Fibroblast of villous mesenchyme (primary cell): ENCODE results near the gene WNT9B. TPM values are rescaled to one million over a fixed set of nuclear protein-coding genes. Genes with fewer than 3 reads are reported as not detected.
A peak's percentile ranks its signal among the peaks of the same experiment; 100 is the strongest.

Source experiments
- DNase-seq: peaks from one replicate; pipeline ENCODE4 v3.0.0-alpha.2; 2010; ENCODE audit warnings: low read depth
- H3K4me3 ChIP-seq: 2 replicates; pipeline ENCODE4 v1.5.1; 2011; ENCODE audit warnings: low read depth, mild to moderate bottlenecking, low read length
- CTCF ChIP-seq: IDR thresholded peaks from 2 replicates; pipeline ENCODE4 v1.5.1; 2012; ENCODE audit warnings: low read depth, mild to moderate bottlenecking, low read length; ENCODE audit not compliant: insufficient read depth
- total RNA-seq: library from RNA; depleted of rRNA; stranded (reverse); fragments of >200 nt; gene quantifications from 2 replicates; pipeline ENCODE4 v1.2.3, GENCODE V29; 2012

Gene WNT9B
- total RNA-seq, 1 donor, result not detected

DNA sequence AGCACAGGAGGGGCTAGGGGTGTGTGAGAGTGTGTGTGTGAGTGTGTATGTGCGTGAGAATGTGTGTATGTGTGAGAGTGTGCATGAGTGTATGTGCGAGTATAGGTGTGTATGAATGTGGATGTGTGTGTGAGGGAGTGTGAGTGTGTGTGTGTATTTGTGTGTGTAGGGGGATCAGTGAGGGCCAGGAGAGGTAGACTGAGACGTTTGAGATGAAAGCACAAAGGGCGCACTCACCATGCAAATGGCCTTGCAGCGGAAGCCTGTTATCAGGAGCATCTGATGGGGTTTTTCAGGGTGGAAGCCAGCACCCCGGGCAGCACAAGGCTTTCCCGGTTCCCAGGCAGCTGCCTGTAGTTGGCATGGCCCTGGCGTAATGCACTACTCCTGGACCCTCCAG, 14.9 kb downstream of the WNT9B start:
- no peak for TF ChIP-seq CTCF
- DNase-seq, result no peak
- H3K4me3 ChIP-seq, result no peak overlapping the region

DNA sequence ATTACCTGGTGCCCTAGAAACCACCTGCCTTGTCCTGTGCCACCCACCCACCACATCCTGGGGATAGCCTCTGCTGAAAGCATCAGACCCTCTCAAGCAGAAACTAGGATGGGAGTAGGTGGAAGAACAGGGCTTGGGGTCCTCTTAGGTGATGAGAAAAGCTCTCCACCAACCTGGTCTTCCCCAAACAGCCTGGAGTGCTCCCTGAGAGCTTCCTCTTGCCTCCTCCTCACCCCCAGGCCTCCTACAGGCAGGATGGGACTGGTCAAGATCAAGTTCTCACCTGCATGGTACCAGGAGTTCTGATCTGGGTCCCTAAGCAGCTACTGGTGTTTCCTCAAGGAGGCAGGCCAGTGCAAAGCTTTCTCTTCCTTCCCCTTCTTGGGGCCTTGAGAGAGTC, 15.4 kb downstream of the WNT9B start:
- DNase-seq, result no peak
- no peak for TF ChIP-seq CTCF
- H3K4me3 ChIP-seq, result no peak overlapping the region

GRCh38 chr17:46868689-46869187, 17.4 kb downstream of the WNT9B start:
- H3K4me3 ChIP-seq, result no peak overlapping the region
- peak; percentile 15 for DNase-seq
- TF ChIP-seq CTCF, result no peak

DNA sequence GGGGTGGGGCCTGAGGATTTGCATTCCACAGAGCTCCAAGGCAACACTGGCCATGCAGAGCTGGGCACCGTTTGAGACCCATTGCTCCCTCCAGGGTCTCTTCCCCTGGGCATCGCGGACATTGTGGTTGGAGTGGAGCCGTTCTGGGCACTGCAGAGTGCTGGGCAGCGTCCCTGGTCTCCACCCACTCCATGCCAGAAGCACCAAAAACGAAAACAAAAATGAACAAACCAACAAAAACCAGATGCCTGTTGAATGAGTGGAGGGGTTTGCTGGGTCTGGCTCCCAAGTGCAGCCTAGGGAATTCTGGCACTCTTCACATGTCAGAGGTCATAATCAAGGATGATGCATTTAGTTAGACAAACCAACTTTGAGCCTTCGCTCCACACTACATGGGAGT, 17.9 kb downstream of the WNT9B start:
- DNase-seq, result no peak
- no peak for TF ChIP-seq CTCF
- H3K4me3 ChIP-seq, result no peak overlapping the region

GRCh38 chr17:46869975-46870803, 18.8 kb downstream of the WNT9B start:
- DNase-seq, result no peak
- no peak for TF ChIP-seq CTCF
- no peak overlapping the region for H3K4me3 ChIP-seq

GRCh38 chr17:46872421-46872820, 21.0 kb downstream of the WNT9B start:
- no peak for TF ChIP-seq CTCF
- DNase-seq, result no peak
- no peak overlapping the region for H3K4me3 ChIP-seq
